Right lobe of liver (tissue), 4 donors: ENCODE measurements around the gene SPTSSA.

Experiments
- CTCF ChIP-seq, 4 donors: fragments of 200-600 bp in 3 of 4; fragments of 450-650 bp in 1 of 4; IDR thresholded peaks; one replicate each; pipeline versions ENCODE4 v1.5.1 to v1.8.0; 2016 to 2022; ENCODE audit warnings: antibody characterized with exemption in 4 of 4, mild to moderate bottlenecking in 2 of 4
- POLR2A ChIP-seq: fragments of 450-650 bp; IDR thresholded peaks from one replicate; pipeline ENCODE4 v1.6.1; 2017; ENCODE audit warnings: antibody characterized with exemption, mild to moderate bottlenecking
- donor health status: DM: no; HTN: no; CAD: no.
- donor health status: DM: no; HTN: no; CAD: no.
- donor health status: DM: no; HTN: yes; CAD: no.

GRCh38 chr14:34398024-34398423, 64.0 kb downstream of the SPTSSA start:
- TF ChIP-seq POLR2A (no peak), CTCF (IDR thresholded peaks at IDR 0.05) (no peak)
